ENCODE results near the gene TAF8. TPM values are rescaled to one million over a fixed set of nuclear protein-coding genes. Genes with fewer than 3 reads are reported as not detected.
A peak's percentile ranks its signal among the peaks of the same experiment; 100 is the strongest.

The TAF8 gene
- total RNA-seq, 1 donor from 2014 or later: 35.6 TPM

- intact Hi-C loops (cut with DNase I): loop anchor here (2.0 to 5.0 kb wide), 2 partner anchors 107 to 263 kb away; partner anchors contain the start of gene PRICKLE4
- peaks cover 81% of the 10 kb centered on the region for H3K4me1 ChIP-seq
- H3K9me3 ChIP-seq: no peaks in the 10 kb centered on the region
- H3K27me3 ChIP-seq: no peaks in the 10 kb centered on the region
- TF ChIP-seq CTCF (IDR thresholded peaks at IDR 0.05) (peak; percentile 80 to 94 (median 89)), POLR2A (IDR thresholded peaks at IDR 0.05) (no peak), POLR2AphosphoS5 (IDR thresholded peaks at IDR 0.05; ENCODE audit: insufficient read depth in 1 of 2, low read depth in 1 of 2) (peak in 1 of 2 donors; percentile 62)
- DNase-seq (ENCODE audit: extremely low spot score in 2 of 2): no peak
- peaks cover 0 to 6% of the 10 kb centered on the region in 2 donors for H3K36me3 ChIP-seq
- peak overlapping the region in 1 of 2 donors; percentile 3 for H3K4me3 ChIP-seq
- H3K27ac ChIP-seq: peak overlapping the region; percentile 95
These were observed 6.4 kb upstream of the TAF8 start for GRCh38 chr6:42043787-42044475.

GRCh38 chr6:42045538-42046460, 4.5 kb upstream of the TAF8 start:
- TF ChIP-seq POLR2A (IDR thresholded peaks at IDR 0.05): peak in 1 of 2 donors; percentile 26
- TF ChIP-seq POLR2AphosphoS5 (IDR thresholded peaks at IDR 0.05; ENCODE audit: insufficient read depth in 1 of 2, low read depth in 1 of 2): peak; percentile 90 to 94
- no peak for TF ChIP-seq CTCF (IDR thresholded peaks at IDR 0.05)
- Histone ChIP-seq H3K9me3 (no peaks in the 10 kb centered on the region), H3K27me3 (no peaks in the 10 kb centered on the region), H3K27ac (peak overlapping the region; percentile 95), H3K36me3 (peaks cover 0 to 6% of the 10 kb centered on the region in 2 donors), H3K4me1 (peaks cover 76% of the 10 kb centered on the region), H3K4me3 (peak overlapping the region; percentile 80 to 86)
- peak in 1 of 2 donors; percentile 98 for DNase-seq (ENCODE audit: extremely low spot score in 2 of 2)
- intact Hi-C loops (cut with DNase I): loop anchor here (2.0 kb wide), 1 partner anchor 265 kb away; the partner anchor contains the start of gene PRICKLE4

GRCh38 chr6:42046464-42047212, 3.7 kb upstream of the TAF8 start:
- TF ChIP-seq CTCF (IDR thresholded peaks at IDR 0.05) (no peak), POLR2AphosphoS5 (IDR thresholded peaks at IDR 0.05; ENCODE audit: insufficient read depth in 1 of 2, low read depth in 1 of 2) (no peak), POLR2A (IDR thresholded peaks at IDR 0.05) (no peak)
- H3K36me3 ChIP-seq: peaks cover 0 to 6% of the 10 kb centered on the region in 2 donors
- no peak for DNase-seq (ENCODE audit: extremely low spot score in 2 of 2)
- peaks cover 76% of the 10 kb centered on the region for H3K4me1 ChIP-seq
- peak overlapping the region; percentile 80 to 86 for H3K4me3 ChIP-seq
- intact Hi-C loops (cut with DNase I): no loop called here
- peak overlapping the region; percentile 95 for H3K27ac ChIP-seq
- no peaks in the 10 kb centered on the region for H3K27me3 ChIP-seq
- H3K9me3 ChIP-seq: no peaks in the 10 kb centered on the region

GRCh38 chr6:42047213-42047590, 3.1 kb upstream of the TAF8 start:
- intact Hi-C loops (cut with DNase I): no loop called here
- Histone ChIP-seq H3K27me3 (no peaks in the 10 kb centered on the region), H3K9me3 (no peaks in the 10 kb centered on the region), H3K27ac (peak overlapping the region; percentile 95), H3K4me1 (peaks cover 74% of the 10 kb centered on the region), H3K4me3 (peak overlapping the region; percentile 80 to 86), H3K36me3 (peaks cover 0 to 6% of the 10 kb centered on the region in 2 donors)
- DNase-seq (ENCODE audit: extremely low spot score in 2 of 2): no peak
- no peak for TF ChIP-seq POLR2A (IDR thresholded peaks at IDR 0.05)
- no peak for TF ChIP-seq POLR2AphosphoS5 (IDR thresholded peaks at IDR 0.05; ENCODE audit: insufficient read depth in 1 of 2, low read depth in 1 of 2)
- TF ChIP-seq CTCF (IDR thresholded peaks at IDR 0.05): no peak
